HG03354 (cell line): ENCODE results near the gene KIF11.

ENCODE experiments used
- ATAC-seq: cut with Tn5 transposase; IDR thresholded peaks from one replicate; pipeline ENCODE4 v1.9.1; 2021; ENCODE audit warnings: mild to moderate bottlenecking; ENCODE audit not compliant: unreplicated experiment, poor library complexity, severe bottlenecking

KIF11 gene

DNA sequence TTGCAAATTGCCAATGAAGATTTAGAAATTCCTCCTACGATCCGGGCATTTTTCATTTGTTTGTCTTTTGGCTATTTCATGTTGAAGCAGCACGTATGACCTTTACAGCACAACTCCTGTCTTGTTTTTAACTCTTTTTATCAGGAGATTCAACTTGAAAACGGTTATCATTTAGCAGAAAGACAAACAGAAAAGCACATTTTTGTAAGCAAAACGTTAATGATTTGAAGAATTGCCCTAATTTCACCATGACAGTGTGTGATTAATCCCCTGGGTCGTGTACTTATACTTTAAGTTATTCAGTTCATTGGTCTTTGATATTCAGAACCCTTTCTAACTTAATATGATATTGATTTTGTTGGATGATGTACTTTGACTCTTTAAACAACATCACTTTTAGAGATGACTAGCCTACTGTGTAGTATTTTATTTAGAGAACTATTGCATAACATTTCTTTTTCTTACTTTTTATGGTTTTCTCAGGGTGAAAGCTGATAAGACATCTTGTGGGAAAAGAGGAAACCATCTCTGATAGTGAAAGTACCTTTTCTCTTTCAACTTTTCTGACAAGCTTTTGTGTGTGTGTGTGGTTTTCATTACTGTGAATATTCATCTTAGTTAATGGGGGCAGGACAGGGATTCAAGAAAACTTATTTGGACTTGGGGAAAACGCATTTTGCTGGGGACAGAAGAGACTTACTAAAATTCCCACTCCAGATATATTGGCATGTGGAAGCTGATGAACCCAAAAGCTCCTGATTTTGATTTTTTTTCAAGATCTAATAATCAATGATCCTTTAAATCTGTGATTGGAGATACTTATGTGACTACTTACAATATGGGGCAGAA is 105.0 kb downstream of the KIF11 start:
- ATAC-seq = no peak

DNA sequence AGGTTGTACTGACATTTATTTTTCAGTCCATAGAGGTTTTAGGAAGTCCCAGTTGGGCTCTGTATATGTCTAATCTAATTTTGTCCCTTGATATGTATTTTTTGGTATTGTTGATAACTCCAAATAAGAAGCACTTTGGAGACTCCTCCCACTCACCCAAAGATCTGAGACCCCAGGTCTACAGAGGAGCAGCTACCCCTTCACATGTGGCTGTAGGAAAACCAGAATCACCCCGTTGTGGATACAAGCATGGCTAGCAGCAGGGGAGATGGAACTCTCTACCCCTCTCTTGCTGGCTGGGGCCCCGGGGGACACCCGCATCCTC is 106.2 kb downstream of the KIF11 start:
- no peak for ATAC-seq

DNA sequence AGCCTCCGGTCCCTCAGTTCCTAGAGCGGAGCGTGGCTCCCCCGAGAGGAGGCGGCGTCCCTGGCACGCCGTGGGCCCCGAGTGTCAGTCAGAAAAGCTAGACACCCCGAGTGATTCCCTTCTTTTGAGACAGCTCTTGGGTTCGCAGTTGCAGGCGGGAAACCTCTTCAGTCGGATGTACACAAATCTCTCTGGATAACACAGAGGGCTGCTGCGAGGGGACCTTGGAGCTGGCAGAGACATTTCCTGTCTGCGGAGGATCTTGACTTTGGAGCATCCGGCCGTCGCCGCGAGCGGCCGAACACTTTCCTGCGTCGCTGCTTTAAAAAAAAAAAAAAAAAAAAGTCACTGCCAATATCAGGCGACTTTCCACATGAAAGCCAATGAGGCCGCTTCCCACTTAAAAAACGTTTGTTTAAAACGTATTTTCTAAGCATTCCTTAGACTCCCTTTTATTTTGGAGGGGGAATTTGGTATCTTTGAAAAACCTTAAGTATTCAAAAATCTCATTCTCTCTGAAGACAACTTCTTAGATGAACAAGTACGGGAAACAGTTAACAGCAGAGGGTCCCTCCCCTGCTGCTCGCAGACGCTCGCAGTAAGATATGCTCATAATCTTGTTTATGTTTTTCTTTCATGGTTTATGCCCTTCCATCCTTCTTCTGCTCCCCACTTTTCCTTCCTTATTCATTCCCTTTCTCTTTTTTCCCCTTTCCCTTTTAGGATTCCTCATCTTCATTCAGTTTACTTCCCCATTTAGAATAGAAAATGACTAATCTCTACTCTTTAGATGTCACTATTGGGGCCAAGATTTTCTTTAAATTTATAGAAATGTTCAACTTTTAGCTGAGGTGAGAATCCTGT is 106.8 kb downstream of the KIF11 start:
- no peak for ATAC-seq

DNA sequence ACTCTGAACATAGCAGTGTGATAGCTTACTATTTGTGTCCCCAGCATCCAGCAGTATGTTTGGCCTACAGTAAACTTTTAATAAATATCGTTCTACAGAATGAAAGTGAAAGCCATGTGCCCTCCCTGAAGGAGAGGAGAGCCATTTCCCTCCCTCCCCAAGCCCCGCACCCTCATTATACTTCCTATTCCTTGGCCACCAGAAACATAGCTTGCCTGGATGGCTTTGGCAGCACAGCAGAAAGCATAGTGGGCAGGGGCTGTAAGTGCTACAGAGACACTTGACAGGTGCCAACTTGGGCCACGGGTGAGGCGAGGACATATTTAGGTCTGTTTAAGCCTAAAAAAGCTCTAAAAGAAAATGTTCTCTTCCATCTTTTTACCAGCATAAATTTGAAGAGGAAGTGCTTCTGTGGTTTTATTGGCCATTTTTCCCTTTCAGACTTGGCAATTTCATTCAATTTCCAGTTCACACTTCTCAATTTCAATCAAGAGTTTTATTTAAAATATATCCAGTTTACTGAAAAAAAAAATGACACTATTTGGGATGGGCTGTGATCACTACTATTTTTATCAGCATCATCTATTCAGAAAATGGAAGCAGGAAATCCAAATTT is 109.5 kb downstream of the KIF11 start:
- ATAC-seq = no peak
